ENCODE measurements around the gene SH3PXD2B.

SH3PXD2B gene

DNA sequence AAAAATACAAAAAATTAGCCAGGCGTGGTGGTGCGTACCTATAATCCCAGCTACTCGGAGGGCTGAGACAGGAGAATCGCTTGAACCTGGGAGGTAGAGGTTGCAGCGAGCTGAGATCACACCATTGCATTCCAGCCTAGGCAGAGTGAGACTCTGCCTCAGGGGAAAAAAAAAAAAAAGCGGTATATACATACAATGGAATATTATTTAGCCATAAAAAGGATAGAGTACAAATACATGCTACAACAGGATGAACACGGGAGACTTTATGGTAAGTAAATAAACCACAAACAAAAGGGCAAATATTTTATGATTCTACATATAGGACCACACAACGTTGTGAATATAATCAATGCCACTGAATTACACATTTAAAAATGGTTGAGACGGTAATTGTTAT is 176.0 kb downstream of the SH3PXD2B start:
- no peaks in the 10 kb centered on the region for H3K27me3 Mint-ChIP-seq (ENCODE audit: low read depth)
- H3K4me3 Mint-ChIP-seq = no peak overlapping the region
- peaks cover 29% of the 10 kb centered on the region for H3K4me1 Mint-ChIP-seq
- no peak overlapping the region for H3K27ac Mint-ChIP-seq
- H3K36me3 Mint-ChIP-seq (ENCODE audit: low read depth) = peaks cover 52% of the 10 kb centered on the region
- peaks cover 3% of the 10 kb centered on the region for H3K9me3 Mint-ChIP-seq
- TF ChIP-seq, protein P1, sequence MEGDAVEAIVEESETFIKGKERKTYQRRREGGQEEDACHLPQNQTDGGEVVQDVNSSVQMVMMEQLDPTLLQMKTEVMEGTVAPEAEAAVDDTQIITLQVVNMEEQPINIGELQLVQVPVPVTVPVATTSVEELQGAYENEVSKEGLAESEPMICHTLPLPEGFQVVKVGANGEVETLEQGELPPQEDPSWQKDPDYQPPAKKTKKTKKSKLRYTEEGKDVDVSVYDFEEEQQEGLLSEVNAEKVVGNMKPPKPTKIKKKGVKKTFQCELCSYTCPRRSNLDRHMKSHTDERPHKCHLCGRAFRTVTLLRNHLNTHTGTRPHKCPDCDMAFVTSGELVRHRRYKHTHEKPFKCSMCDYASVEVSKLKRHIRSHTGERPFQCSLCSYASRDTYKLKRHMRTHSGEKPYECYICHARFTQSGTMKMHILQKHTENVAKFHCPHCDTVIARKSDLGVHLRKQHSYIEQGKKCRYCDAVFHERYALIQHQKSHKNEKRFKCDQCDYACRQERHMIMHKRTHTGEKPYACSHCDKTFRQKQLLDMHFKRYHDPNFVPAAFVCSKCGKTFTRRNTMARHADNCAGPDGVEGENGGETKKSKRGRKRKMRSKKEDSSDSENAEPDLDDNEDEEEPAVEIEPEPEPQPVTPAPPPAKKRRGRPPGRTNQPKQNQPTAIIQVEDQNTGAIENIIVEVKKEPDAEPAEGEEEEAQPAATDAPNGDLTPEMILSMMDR (IDR thresholded peaks at IDR 0.05; ENCODE audit: unreplicated experiment in 3 of 3) = no peak

DNA sequence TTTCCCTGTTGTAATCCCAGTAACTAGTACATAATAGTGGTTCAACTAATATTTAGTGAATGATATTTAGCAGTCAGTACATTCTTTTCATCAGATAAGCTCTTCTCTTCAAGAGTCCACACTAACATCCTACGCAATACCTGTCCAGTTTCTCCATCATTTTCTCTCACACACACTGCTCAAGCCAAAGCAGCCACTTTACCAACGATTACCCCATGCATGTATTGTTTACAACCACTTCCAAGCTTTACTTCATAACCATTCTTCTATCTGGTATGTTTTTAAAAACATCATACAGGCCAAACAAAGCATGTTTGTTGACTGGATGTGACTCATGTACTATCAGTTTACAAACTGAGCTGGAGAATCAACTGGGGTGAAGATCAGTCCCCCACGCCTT is 178.1 kb downstream of the SH3PXD2B start:
- H3K9me3 Mint-ChIP-seq = peaks cover 3% of the 10 kb centered on the region
- TF ChIP-seq, protein P1 (IDR thresholded peaks at IDR 0.05; ENCODE audit: unreplicated experiment in 3 of 3) = no peak
- no peak overlapping the region for H3K27ac Mint-ChIP-seq
- no peak overlapping the region for H3K4me3 Mint-ChIP-seq
- H3K4me1 Mint-ChIP-seq = peaks cover 23% of the 10 kb centered on the region
- H3K27me3 Mint-ChIP-seq (ENCODE audit: low read depth) = no peaks in the 10 kb centered on the region
- H3K36me3 Mint-ChIP-seq (ENCODE audit: low read depth) = peaks cover 57% of the 10 kb centered on the region

Measured in nephron (organoid).